H7 (cell line): Measurements from ENCODE around the gene PRKAG2. TPM values are rescaled to one million over a fixed set of nuclear protein-coding genes. Genes with fewer than 3 reads are reported as not detected.

ENCODE experiments used
- DNase-seq: peaks from one replicate; pipeline ENCODE4 v3.0.0; 2012
- H3K27me3 ChIP-seq: 2 replicates; pipeline ENCODE4 v1.6.0; 2011; ENCODE audit warnings: mild to moderate bottlenecking, low read length; ENCODE audit not compliant: control insufficient read depth, insufficient read depth
- H3K36me3 ChIP-seq: replicated peaks from 2 replicates; pipeline ENCODE4 v1.5.1; 2011; ENCODE audit warnings: low read length; ENCODE audit not compliant: control insufficient read depth, insufficient read depth
- H3K4me3 ChIP-seq: 2 replicates; pipeline ENCODE4 v1.5.1; 2011; ENCODE audit warnings: low read depth, mild to moderate bottlenecking, control low read depth, low read length, moderate library complexity; ENCODE audit not compliant: insufficient read depth
- total RNA-seq: library from RNA; depleted of rRNA; stranded (reverse); fragments of >200 nt; shearing (Covaris generic); gene quantifications from 2 replicates; pipeline ENCODE4 v1.2.3, GENCODE V29; 2014

The PRKAG2 gene
- total RNA-seq, 1 experiment from 2014 or later: 6.0 TPM

DNA sequence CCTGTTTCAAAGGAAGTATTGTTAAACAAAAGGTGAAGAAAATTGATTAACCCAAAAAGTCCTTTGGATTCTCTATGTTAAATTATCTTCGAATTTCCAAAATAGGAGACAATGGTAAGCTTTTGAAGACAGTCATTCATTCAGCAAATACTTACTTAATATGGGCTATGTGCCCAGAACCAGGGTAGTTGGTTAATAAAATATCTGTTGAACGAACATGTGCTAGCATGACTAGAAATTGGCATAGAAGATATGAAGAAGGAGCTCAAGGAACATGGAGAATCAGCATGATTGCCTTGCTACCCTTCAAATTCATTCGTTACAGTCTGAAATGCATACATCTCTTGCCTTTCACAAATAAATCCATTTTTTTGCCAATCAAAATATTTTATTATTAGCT, 234.2 kb downstream of the PRKAG2 start:
- Histone ChIP-seq H3K4me3 (no peak overlapping the region), H3K27me3 (no peaks in the 10 kb centered on the region), H3K36me3 (no peaks in the 10 kb centered on the region)
- DNase-seq: no peak

DNA sequence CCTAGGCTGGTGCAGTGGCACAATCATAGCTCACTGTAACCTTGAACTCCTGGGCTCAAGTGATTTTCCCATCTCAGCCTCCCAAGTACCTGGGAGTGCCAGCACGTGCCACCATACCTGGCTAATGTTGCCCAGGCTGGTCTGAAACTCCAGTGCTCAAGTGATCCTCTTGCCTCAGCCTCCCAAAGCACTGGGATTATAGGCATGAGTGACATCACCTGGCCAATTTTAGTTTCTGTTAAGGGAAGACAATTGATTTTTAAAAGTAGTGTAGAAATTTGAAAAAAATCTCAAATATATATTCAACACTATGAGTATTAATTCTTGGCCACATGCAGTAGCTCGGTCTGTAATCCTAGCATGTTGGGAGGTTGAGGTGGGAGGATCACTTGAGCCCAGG, 235.3 kb downstream of the PRKAG2 start:
- DNase-seq: no peak
- no peak overlapping the region for H3K4me3 ChIP-seq
- H3K27me3 ChIP-seq: no peaks in the 10 kb centered on the region
- H3K36me3 ChIP-seq: no peaks in the 10 kb centered on the region

DNA sequence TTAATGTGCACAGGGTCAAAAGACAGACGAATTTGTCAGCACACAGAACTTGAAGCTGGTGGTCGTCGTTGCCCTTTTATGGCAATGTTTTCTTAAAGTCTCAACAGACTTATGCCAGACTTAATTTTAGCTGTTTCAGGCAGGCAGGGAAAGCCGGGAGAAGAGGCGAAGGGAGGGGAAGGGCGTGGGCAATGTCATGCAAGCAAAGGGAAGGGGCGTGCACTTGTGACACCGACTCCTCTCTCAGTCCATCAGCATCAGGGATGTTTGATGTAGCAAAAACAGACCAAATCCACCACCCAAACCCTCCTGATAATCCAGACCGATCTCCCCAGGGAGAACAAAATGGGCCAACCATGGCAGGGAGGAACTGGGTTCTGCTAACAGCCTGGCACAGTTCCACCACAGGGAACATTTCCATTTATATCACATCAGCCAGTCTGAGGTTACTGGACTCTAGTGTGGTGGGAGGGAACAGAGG, 239.1 kb downstream of the PRKAG2 start:
- Histone ChIP-seq H3K27me3 (no peaks in the 10 kb centered on the region), H3K4me3 (no peak overlapping the region), H3K36me3 (no peaks in the 10 kb centered on the region)
- DNase-seq: no peak

DNA sequence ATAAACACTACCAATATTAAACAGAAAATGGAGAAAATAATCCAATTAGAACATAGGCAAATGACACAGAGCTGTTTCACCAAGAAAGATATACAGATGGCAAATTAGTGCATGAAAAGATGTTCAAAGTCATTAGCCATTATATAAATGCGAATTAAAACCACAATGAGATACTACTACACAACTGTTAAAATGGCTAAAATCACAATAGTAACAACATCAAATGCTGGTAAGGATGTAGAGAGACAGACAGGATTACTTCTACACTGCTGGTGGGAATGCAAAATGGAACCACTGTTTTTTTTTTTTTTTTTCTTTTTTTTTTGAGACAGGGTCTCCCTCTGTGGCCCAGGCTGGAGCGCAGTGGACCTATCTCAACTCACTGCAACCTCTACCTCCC, 242.3 kb downstream of the PRKAG2 start:
- H3K27me3 ChIP-seq: peaks cover 8% of the 10 kb centered on the region
- no peak for DNase-seq
- H3K4me3 ChIP-seq: no peak overlapping the region
- H3K36me3 ChIP-seq: no peaks in the 10 kb centered on the region

DNA sequence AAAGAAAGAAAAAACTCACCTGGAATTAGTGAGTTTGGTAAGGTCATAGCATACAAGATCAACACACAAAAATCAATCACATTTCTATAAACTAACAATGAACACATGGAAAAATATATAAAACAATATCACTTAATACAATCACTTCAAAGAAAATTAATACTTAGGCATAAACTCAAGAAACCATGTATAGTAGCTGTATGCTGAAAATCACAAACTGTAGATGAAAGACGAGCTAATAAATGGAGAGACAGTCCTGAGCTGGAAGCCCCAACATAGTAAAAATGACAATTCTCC, 243.5 kb downstream of the PRKAG2 start:
- Histone ChIP-seq H3K4me3 (no peak overlapping the region), H3K27me3 (peaks cover 8% of the 10 kb centered on the region), H3K36me3 (no peaks in the 10 kb centered on the region)
- DNase-seq: no peak

DNA sequence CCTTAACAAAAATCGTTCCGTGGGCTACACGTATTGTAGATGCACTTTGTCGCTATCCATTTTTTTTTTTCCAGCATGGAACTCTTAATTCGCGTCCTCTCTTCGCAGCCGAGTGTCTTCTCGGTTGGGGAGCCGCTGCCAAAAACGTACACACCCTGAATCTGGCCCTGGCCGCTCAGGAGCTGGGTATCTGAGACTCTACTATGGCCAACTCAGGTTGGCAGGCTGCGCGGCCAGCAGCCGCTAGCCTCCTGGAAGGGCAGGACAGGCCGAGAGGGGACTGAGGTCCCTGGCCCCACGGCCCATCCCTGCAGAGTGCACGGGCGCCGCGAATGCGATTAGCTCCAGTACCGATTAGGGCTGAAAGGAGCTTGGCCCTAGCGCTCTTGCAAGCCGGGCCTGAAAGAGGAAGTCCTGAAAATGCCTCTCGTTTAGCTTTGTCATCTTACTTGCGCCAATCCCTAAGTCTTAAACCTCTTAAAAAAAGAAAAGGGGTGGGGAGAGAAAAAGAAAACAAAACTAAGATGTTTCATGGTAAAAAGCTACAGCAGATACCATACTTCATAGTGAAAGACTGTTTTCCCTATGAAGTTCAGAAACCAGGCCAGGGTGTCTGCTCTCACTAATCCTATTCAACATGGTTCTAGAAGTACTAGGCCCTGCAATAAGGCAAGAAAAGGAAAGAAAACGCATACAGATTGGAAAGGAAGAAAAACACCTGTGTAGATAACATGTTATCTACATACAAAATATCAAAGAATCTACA, 244.0 kb downstream of the PRKAG2 start:
- Histone ChIP-seq H3K4me3 (peak overlapping the region; percentile 51), H3K27me3 (peaks cover 8% of the 10 kb centered on the region), H3K36me3 (no peaks in the 10 kb centered on the region)
- peak; percentile 61 for DNase-seq

DNA sequence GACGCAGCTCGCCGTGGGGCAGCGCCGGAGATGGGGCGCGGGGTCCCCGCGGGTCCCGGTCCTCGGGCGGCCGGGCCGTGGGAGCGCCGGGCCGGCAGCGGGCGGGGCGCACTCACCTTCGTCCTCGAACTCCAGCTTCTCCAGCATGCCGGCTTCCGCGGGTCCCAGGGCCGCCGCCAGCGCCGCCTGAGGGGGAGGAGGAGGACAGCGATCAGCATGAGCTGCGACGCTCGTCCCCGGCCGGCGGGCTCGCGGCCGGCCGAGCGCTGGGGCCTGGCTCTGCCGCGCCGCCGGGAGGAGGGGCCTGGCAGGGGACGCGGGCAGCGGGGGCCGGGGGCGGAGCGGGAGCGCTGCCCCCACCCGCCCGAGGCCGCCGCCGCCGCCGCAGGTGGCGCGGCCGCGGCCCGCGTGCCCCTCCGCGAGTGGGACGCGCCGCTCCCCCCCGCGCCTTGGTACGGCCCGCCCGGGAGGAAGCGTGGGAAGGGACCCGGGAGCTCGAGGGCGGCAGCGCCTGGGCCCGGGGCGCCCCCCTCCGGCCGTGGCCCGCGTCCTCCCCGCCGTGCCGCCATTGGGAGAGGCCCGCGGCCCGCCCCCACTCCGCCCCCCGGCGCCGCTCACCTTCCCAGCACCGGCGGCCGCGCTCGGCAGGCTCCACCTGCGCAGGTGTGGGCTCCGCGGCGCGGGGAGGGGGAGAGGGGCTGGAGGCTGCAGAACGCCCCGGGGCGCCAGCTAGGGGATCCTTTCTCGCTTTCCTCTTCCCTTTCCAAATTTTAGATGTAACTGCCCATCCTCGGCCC, 244.8 kb downstream of the PRKAG2 start:
- DNase-seq: peak; percentile 95
- H3K36me3 ChIP-seq: no peaks in the 10 kb centered on the region

DNA sequence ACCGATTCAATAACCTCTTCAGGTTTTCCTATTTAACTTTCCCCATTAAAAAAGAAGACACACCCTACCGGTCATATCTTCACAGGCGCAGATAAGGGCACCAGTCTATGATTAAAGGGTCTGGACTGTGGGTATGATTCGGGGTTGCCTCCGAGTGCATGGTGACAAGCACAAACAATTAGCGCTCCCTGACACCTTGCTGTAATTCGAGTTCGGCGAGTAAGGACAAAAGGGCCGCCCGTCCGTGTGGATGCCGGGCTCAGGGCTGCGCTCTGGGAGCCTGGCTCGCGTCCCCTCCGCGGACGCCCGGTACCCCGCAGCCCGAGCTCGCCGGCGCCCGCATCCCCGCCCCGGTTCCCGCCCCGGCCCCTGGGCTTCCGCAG, 245.4 kb downstream of the PRKAG2 start:
- Histone ChIP-seq H3K4me3 (peak overlapping the region; percentile 67), H3K36me3 (no peaks in the 10 kb centered on the region), H3K27me3 (peaks cover 8% of the 10 kb centered on the region)
- no peak for DNase-seq

More for the DNA sequence above, 244.8 kb downstream of the PRKAG2 start:
- peak overlapping the region; percentile 67 for H3K4me3 ChIP-seq
- peaks cover 8% of the 10 kb centered on the region for H3K27me3 ChIP-seq

DNA sequence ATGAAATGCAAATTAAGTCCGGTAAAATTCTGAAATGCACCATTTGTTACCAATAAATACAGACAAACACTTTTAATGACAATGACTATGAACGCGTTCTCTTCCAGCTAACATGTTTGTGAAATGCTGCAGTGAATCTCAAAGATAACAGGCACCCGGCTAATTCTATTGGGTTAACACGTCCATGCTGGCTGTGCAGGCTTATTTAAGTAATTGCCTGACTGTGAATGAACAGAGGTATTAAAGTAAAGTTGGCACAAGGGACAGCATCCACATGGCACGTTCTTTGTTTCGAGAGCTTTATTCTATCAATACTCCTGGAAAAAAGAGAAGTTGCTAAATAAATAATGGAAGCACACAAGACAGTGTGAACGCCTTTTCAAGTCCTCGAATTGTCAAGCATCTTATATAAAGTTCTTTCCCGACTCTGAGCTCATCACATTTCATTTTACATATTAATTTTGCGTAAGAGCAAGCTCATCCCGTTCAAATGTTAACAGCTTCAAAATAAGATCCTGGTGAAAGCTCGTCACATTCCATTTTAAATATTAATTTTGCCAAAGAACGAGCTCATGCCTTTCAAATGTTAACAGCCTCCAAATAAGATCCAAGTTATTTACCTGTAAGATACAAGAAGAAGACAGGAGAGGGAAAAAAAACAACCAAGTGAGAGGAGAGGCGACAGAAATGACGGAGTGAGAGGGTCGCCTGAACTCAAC, 245.9 kb downstream of the PRKAG2 start:
- peaks cover 8% of the 10 kb centered on the region for H3K27me3 ChIP-seq
- H3K36me3 ChIP-seq: no peaks in the 10 kb centered on the region
- DNase-seq: no peak
- H3K4me3 ChIP-seq: peak overlapping the region; percentile 67

DNA sequence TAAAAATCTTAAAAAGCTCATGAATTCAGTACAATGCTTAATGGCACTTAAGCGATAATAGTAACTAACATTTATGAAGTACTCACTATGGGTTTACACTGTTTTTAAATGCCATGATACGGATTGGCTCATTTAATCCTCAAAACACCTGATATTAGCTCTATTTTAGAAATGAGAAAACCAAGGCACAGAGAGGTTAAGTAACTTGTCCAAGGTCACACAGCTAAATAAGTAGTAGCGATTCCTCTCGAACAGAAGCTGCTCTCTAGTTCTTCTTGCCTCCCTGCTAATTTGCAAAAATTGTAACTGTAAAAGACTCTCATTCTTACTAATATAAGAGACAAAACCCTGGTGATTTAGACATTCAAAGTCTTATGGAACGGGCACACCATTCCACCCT, 246.6 kb downstream of the PRKAG2 start:
- Histone ChIP-seq H3K27me3 (peaks cover 8% of the 10 kb centered on the region), H3K4me3 (no peak overlapping the region; the same call in 1 of the 2 replicates), H3K36me3 (no peaks in the 10 kb centered on the region)
- DNase-seq: no peak

DNA sequence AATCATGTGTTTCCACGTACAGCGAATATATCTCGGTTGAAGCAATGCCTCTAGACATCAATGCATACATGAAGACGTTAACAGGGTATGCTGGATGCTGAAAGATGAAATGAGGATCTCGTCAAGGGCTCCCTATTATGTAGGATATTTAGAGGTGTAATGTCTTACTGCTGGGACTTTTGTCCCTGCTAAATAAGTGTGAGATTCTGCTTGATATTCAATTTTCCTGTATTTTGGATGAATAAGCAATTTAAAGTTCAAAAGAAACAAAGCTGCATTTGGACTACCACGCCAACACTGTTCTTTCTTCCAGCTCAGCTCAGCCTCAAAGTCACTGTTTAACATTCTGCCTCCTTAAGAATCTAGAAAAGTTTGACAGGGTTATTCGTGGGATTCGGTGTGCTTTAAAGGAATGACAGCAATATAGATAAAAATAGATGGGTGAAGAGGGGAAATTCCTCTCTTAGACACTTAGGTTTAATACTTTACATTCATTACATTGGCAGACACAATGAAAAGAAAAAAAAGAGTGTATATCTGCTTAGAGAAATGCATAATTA, 247.1 kb downstream of the PRKAG2 start:
- Histone ChIP-seq H3K27me3 (peaks cover 8% of the 10 kb centered on the region), H3K4me3 (no peak overlapping the region), H3K36me3 (no peaks in the 10 kb centered on the region)
- no peak for DNase-seq

DNA sequence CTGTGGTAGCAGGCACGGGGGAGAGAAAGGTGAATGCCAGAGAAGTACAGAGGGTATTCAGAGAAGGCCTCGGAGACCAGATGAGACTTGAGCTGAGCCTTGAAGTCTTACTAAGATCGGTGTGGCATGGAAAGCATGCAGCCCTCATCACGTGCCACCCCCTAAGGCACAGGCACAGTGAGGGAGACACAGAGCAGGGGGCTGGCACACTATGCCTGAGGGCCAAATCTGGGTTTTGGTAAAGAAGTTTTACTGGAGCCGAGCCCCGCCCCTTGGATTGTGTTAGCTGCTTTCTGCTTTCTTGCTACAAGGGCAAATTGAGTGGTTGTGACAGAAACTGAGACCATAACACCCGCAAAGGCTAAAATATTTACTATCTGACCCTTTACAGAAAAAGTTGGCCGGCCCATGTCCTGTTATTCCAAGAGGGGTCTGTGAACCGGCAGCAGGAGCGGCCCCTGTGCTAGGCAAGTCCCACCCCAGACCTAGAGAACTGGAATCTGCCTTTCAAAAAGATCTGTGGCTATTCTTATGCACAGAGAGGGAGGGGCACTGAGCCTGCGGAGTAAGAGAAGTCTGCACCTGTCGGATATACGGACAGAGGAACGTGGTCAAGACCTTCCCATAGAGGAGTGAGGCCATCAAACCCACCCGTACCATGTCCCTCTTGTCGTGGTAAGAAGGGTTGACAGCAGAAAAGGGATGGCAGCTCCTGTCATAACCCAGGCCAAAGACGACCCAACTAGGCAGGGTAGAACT, 247.9 kb downstream of the PRKAG2 start:
- no peak overlapping the region for H3K4me3 ChIP-seq
- no peaks in the 10 kb centered on the region for H3K36me3 ChIP-seq
- peaks cover 8% of the 10 kb centered on the region for H3K27me3 ChIP-seq
- peak; percentile 55 for DNase-seq

DNA sequence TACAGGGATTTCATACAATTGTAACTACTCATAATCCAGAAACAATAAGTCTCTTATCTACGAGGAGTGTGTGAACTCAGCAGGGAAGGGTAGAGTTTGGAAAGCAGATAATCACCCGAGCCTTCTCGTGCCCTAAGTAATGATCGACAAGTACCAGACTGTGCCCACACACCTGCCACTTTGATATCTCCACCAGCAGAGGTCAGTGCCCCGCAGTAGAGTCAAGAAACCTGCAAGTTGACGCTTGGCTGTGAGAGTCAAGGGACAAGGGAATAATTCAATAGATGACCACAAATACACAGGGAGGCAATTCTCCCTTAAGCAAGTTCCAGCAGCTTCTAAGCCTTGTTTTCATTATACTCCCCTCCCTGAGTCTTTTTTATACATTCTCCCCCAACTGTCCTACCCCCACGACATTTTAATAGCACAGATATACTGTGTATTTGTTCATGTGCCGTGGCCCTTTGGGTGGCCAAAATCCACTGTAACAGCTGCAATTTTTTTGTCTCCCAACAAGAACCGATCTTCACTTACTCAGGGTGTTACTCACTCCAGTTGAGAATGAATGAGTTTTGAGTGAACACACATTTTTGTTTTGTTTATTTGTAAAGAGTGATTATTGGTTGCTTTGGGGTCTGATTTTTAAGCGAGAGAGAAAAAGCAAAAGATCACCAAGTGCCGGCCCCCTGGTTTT, 250.3 kb downstream of the PRKAG2 start:
- peak; percentile 64 for DNase-seq
- H3K4me3 ChIP-seq: no peak overlapping the region
- H3K36me3 ChIP-seq: no peaks in the 10 kb centered on the region
- peaks cover 8% of the 10 kb centered on the region for H3K27me3 ChIP-seq
